ENCODE results near the gene GKN1.

GKN1 gene

DNA sequence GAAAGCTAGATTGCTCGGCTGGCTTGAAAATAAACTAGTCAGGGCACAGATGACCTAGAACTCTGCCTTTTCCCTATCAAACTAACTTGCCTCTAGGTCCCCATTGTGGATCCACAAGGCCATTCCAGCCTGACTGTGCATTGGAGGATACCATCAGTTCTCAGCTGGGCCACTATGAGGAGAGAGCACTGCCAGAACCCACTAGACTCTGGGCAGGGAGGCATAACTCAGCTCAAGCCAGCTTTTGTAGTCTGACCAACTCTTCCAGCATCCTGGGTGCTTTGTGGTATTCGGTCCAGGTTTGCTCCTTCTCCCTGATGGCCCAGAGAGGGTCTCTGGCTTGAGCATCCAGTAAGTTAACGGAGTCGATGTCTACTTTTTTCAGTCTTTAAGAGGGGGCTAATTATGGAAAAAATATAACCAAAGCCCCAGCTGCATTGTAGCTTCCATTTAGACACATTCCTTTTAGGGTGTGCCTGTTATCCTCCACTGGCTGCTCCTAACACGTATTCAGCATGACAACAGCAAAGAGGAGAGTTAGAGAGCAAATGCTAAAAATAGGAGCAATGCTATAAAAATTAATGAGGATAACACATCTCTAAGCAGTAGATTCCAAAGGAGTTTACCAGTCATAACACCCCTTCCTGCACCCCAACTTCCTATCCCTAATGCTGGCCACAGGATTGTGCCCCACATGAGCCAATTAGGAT lies 36.9 kb upstream of the GKN1 start:
- Histone ChIP-seq H3K27ac (no peak overlapping the region), H3K36me3 (no peaks in the 10 kb centered on the region), H3K4me1 (ENCODE audit: control insufficient read depth in 1 of 2, insufficient read depth in 1 of 2, low read depth in 1 of 2, low read length in 1 of 2) (peaks cover 0 to 5% of the 10 kb centered on the region in 2 experiments), H3K27me3 (no peaks in the 10 kb centered on the region), H3K9me3 (no peaks in the 10 kb centered on the region), H3K4me3 (ENCODE audit: low read depth in 1 of 2, low read length in 1 of 2) (no peak overlapping the region)
- TF ChIP-seq, protein P1, sequence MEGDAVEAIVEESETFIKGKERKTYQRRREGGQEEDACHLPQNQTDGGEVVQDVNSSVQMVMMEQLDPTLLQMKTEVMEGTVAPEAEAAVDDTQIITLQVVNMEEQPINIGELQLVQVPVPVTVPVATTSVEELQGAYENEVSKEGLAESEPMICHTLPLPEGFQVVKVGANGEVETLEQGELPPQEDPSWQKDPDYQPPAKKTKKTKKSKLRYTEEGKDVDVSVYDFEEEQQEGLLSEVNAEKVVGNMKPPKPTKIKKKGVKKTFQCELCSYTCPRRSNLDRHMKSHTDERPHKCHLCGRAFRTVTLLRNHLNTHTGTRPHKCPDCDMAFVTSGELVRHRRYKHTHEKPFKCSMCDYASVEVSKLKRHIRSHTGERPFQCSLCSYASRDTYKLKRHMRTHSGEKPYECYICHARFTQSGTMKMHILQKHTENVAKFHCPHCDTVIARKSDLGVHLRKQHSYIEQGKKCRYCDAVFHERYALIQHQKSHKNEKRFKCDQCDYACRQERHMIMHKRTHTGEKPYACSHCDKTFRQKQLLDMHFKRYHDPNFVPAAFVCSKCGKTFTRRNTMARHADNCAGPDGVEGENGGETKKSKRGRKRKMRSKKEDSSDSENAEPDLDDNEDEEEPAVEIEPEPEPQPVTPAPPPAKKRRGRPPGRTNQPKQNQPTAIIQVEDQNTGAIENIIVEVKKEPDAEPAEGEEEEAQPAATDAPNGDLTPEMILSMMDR (IDR thresholded peaks at IDR 0.05) = no peak

DNA sequence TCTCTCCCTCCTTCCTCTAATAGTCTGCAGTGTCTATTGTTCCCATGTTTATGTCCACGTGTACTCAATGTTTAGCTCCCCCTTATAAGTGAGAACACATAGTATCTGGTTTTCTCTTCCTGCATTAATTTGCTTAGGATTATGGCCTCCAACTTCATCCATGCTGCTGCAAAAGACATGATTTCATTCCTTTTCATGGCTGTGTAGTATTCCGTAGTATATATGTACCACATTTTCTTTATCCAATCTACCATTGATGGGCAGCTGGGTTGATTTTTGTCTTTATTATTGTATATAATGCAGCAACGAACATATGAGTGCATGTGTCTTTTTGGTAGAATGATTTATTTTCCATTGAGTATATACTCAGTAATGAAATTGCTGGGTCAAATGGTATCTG lies 35.5 kb upstream of the GKN1 start:
- H3K4me1 ChIP-seq (ENCODE audit: control insufficient read depth in 1 of 2, insufficient read depth in 1 of 2, low read depth in 1 of 2, low read length in 1 of 2) = peaks cover 0 to 5% of the 10 kb centered on the region in 2 experiments
- no peaks in the 10 kb centered on the region for H3K9me3 ChIP-seq
- TF ChIP-seq, protein P1 (IDR thresholded peaks at IDR 0.05) = no peak
- no peaks in the 10 kb centered on the region for H3K36me3 ChIP-seq
- no peak overlapping the region for H3K4me3 ChIP-seq (ENCODE audit: low read depth in 1 of 2, low read length in 1 of 2)
- H3K27me3 ChIP-seq = no peaks in the 10 kb centered on the region
- H3K27ac ChIP-seq = no peak overlapping the region

DNA sequence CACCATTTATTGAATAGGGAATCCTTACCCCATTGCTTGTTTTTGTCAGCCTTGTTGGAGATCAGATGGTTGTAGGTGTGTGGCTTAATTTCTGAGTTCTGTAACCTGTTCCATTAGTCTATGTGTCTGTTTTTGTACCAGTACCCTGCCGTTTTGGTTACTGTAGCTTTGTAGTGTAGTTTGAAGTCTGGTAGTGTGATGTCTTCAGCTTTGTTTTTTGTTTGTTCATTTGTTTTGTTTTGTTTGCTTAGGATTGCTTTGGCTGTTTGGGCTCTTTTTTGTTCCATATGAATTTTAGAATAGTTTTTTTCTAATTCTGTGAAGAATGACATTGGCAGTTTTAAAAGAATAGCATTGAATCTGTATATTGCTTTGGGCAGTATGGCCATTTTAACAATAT lies 34.5 kb upstream of the GKN1 start:
- H3K4me3 ChIP-seq (ENCODE audit: low read depth in 1 of 2, low read length in 1 of 2) = no peak overlapping the region
- no peaks in the 10 kb centered on the region for H3K9me3 ChIP-seq
- TF ChIP-seq, protein P1 (IDR thresholded peaks at IDR 0.05) = no peak
- H3K36me3 ChIP-seq = no peaks in the 10 kb centered on the region
- no peaks in the 10 kb centered on the region for H3K4me1 ChIP-seq (ENCODE audit: control insufficient read depth in 1 of 2, insufficient read depth in 1 of 2, low read depth in 1 of 2, low read length in 1 of 2)
- no peaks in the 10 kb centered on the region for H3K27me3 ChIP-seq
- H3K27ac ChIP-seq = no peak overlapping the region

DNA sequence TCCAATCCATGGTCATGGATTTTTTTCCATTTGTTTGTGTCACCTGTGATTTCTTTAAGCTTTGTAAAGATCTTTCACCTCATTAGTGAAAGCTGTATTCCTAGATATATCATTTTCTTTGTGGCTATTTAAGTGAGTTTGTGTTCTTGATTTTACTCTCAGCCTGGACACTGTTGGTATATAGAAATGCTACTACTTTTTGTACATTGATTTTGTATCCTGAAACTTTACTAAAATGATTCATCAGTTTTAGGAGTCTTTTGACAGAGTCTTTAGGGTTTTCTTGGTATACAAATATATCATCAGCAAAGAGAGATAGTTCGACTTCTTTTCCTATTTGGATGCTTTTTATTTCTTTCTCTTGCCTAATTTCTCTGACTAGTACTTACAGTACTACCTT lies 34.1 kb upstream of the GKN1 start:
- H3K4me3 ChIP-seq (ENCODE audit: low read depth in 1 of 2, low read length in 1 of 2) = no peak overlapping the region
- TF ChIP-seq, protein P1 (IDR thresholded peaks at IDR 0.05) = no peak
- H3K36me3 ChIP-seq = no peaks in the 10 kb centered on the region
- no peaks in the 10 kb centered on the region for H3K4me1 ChIP-seq (ENCODE audit: control insufficient read depth in 1 of 2, insufficient read depth in 1 of 2, low read depth in 1 of 2, low read length in 1 of 2)
- H3K27ac ChIP-seq = no peak overlapping the region
- H3K27me3 ChIP-seq = no peaks in the 10 kb centered on the region
- no peaks in the 10 kb centered on the region for H3K9me3 ChIP-seq

- Histone ChIP-seq H3K36me3 (no peaks in the 10 kb centered on the region), H3K4me1 (ENCODE audit: control insufficient read depth in 1 of 2, insufficient read depth in 1 of 2, low read depth in 1 of 2, low read length in 1 of 2) (no peaks in the 10 kb centered on the region), H3K4me3 (ENCODE audit: low read depth in 1 of 2, low read length in 1 of 2) (no peak overlapping the region), H3K27ac (no peak overlapping the region), H3K9me3 (no peaks in the 10 kb centered on the region), H3K27me3 (no peaks in the 10 kb centered on the region)
- TF ChIP-seq, protein P1 (IDR thresholded peaks at IDR 0.05) = no peak
Measured at GRCh38 chr2:68942827-68943226, 31.6 kb upstream of the GKN1 start.
